Measurements from ENCODE around the gene VTI1A. TPM values are rescaled to one million over a fixed set of nuclear protein-coding genes. Genes with fewer than 3 reads are reported as not detected.

VTI1A gene
- total RNA-seq, 3 donors from 2014 or later: 53.7 to 65.6 (median 59.2) TPM

- no peaks in the 10 kb centered on the region for H3K4me1 ChIP-seq
- no peaks in the 10 kb centered on the region for H3K9me3 ChIP-seq
- intact Hi-C loops (cut with DNase I; ENCODE audit: low total_unique reads): no loop called here
- no peaks in the 10 kb centered on the region for H3K27me3 ChIP-seq
- no peaks in the 10 kb centered on the region for H3K36me3 ChIP-seq
- TF ChIP-seq POLR2A (IDR thresholded peaks at IDR 0.05) (no peak), POLR2AphosphoS5 (IDR thresholded peaks at IDR 0.05) (no peak), CTCF (IDR thresholded peaks at IDR 0.05) (no peak)
- no peak overlapping the region for H3K27ac ChIP-seq
- no peak overlapping the region for H3K4me3 ChIP-seq
- DNase-seq (ENCODE audit: low spot score in 2 of 2): no peak
Measured at GRCh38 chr10:112739592-112740353, 292.8 kb downstream of the VTI1A start.

GRCh38 chr10:112741830-112742402 is 294.9 kb downstream of the VTI1A start:
- intact Hi-C loops (cut with DNase I; ENCODE audit: low total_unique reads): no loop called here
- DNase-seq (ENCODE audit: low spot score in 2 of 2): no peak
- TF ChIP-seq CTCF (IDR thresholded peaks at IDR 0.05): no peak
- no peak for TF ChIP-seq POLR2AphosphoS5 (IDR thresholded peaks at IDR 0.05)
- no peak for TF ChIP-seq POLR2A (IDR thresholded peaks at IDR 0.05)
- Histone ChIP-seq H3K36me3 (no peaks in the 10 kb centered on the region), H3K9me3 (no peaks in the 10 kb centered on the region), H3K4me3 (no peak overlapping the region), H3K27me3 (no peaks in the 10 kb centered on the region), H3K27ac (no peak overlapping the region), H3K4me1 (no peaks in the 10 kb centered on the region)

- H3K36me3 ChIP-seq: no peaks in the 10 kb centered on the region
- no peaks in the 10 kb centered on the region for H3K27me3 ChIP-seq
- DNase-seq (ENCODE audit: low spot score in 2 of 2): no peak
- no peak overlapping the region for H3K27ac ChIP-seq
- H3K4me3 ChIP-seq: no peak overlapping the region
- intact Hi-C loops (cut with DNase I; ENCODE audit: low total_unique reads): no loop called here
- no peaks in the 10 kb centered on the region for H3K4me1 ChIP-seq
- H3K9me3 ChIP-seq: no peaks in the 10 kb centered on the region
- TF ChIP-seq CTCF (IDR thresholded peaks at IDR 0.05) (no peak), POLR2A (IDR thresholded peaks at IDR 0.05) (no peak), POLR2AphosphoS5 (IDR thresholded peaks at IDR 0.05) (no peak)
Measured at GRCh38 chr10:112744181-112745096, 297.4 kb downstream of the VTI1A start.

- H3K4me1 ChIP-seq: no peaks in the 10 kb centered on the region
- H3K27ac ChIP-seq: no peak overlapping the region
- no peaks in the 10 kb centered on the region for H3K9me3 ChIP-seq
- H3K4me3 ChIP-seq: no peak overlapping the region
- TF ChIP-seq POLR2AphosphoS5 (IDR thresholded peaks at IDR 0.05) (no peak), POLR2A (IDR thresholded peaks at IDR 0.05) (no peak), CTCF (IDR thresholded peaks at IDR 0.05) (no peak)
- H3K36me3 ChIP-seq: no peaks in the 10 kb centered on the region
- intact Hi-C loops (cut with DNase I; ENCODE audit: low total_unique reads): no loop called here
- DNase-seq (ENCODE audit: low spot score in 2 of 2): no peak
- H3K27me3 ChIP-seq: no peaks in the 10 kb centered on the region
Measured at GRCh38 chr10:112746329-112746728, 299.3 kb downstream of the VTI1A start.

All from breast epithelium (tissue), 4 donors.